GM19328 (cell line): Measurements from ENCODE around the gene SPTLC3.

Experiments
- ATAC-seq: cut with Tn5 transposase; IDR thresholded peaks from one replicate; pipeline ENCODE4 v1.9.1; 2021; ENCODE audit warnings: mild to moderate bottlenecking, moderate library complexity; ENCODE audit not compliant: unreplicated experiment

SPTLC3 gene

DNA sequence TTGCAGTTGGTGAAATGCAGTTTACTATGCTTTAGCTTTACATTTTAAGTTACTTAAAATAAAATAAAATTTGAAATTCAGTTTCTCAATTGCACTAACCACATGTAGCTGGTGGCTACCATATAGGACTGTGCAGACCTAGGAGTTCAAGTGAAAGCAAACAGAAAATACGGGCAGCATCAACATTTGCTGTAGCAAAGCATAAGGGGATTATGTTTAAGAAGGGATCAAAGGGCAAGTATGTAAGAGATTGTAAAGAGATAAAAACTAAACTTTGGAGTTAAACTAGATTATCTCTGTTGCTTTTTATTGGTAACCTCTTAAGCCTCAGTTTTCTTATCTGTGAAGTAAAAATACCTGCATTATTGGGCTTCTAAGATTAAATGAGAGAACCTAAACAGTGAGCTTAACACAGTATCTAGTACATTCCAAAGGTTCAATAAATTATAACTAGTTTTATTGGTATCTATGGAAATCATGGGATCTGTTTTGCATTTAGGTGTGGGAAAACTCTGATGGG is 81.2 kb downstream of the SPTLC3 start:
- ATAC-seq = no peak

DNA sequence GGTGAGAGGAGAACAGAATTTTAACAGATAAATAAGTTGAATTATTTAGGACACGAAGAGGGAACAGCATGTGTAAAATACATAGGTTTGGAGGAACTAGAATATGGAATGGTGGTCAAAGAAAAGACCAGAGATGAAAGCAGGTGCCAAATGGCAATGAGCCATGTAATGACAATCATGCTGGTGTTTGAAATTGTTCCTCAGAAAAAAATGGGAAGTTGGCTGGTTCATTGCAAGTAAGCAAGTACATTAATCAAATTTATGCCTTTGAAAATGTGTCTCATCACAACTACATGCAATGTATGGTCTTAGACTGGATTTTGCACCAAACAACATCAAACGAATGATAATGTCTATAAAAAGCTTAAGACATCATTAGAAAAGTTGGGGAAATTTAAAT is 83.3 kb downstream of the SPTLC3 start:
- ATAC-seq = no peak

DNA sequence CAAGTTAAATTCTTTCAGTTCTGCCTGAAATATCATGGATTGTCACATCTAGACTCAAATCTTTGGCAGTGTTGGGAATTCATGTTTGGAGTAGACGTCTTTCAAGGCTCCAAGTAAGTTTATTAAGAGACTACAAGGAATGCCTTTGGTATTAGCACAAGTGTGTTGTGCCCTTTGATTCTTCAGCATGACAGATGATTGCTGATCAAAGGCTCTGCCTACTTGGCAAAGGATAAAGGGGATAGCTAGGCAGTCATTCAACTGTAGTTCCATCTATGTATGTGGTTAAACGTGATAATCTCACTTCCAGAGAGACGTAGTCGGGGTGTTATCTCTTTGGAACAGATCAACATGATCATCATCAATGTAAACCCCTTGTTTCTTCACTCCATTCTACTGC is 86.2 kb downstream of the SPTLC3 start:
- ATAC-seq = no peak

DNA sequence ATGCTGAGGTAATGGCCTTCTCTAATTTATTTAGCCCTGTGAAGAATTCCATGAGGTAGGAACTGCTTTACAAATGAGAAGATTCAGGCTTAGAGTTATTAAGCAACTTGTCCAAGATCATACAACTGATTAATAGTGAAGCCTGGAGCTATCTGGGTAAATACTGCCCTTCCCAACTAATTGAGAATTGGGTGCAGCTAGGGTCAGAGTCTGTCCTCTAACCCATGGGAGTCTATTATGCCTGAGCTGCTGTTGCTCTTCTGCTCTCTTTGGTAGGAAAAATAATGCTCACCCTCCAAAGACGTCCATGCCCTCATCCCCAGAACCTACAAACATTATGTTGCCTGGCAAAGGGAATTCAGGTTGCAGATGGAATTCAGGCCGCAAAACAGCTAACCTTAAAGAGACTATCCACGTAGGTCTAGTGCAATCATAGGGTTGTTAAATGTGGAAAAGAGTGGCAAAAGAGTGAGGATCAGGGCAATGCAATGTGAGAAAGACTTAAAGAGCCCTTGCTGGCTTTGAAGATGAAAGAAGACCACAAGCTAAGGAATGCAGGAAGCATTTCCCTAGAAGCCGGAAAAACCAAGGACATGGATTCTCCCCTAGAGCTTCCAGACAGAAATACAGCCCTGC is 90.1 kb downstream of the SPTLC3 start:
- no peak for ATAC-seq

DNA sequence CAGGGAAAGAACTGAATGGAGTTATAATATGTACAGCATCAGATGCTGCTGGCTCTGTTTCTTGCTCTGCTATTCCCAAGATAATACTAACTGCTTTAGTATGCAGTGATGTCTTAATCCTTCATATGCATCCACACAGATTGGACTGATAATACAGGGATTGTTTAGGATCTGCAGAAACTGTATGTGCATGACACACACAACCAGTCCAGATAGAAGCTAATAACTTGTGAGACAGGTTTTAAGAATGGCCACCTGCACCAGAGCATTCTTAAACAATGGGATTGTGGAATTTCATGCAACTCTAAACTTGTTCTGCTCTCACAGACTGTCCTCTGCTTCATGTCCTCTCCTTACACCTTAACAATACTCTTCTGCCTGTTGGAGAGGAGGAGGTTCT is 90.9 kb downstream of the SPTLC3 start:
- no peak for ATAC-seq

DNA sequence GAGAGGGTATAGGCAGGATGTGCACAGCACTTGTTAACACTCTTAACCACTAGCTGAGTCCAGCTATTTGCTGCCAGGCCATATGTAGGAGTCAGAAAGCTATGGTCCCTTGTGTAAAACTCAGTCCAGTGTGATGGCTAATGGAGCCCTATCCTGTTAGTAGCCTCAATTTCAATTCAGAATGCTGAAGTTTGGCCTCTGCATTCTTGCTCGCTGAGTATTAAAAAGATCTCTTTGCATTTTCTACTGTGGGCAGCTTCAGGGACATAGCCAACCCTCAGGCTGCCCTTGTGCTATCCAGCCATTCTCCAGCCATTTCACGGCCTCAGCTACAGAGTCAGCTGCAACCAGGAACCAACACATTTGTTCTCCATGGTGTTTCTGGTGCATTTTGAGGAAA is 92.5 kb downstream of the SPTLC3 start:
- no peak for ATAC-seq

DNA sequence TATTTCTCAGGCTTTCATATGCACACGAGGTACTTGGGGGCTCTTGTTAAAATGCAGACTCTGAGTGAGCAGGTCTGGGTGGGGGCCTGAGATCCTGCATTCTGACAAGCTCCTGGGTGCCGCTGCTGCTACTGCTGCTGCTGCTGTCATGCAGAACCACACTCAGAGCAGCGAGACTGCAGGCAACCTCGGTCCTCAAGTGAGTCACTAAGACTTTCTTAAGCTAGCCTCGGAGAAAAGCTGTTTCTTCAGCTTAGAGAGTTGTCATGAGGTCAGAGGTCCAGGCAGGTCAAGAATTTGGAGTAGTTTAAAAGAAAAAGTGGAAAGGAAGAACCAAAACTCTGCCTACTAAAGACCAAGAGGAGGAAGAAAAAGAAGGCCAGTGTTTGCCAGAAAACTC is 92.9 kb downstream of the SPTLC3 start:
- ATAC-seq = no peak

DNA sequence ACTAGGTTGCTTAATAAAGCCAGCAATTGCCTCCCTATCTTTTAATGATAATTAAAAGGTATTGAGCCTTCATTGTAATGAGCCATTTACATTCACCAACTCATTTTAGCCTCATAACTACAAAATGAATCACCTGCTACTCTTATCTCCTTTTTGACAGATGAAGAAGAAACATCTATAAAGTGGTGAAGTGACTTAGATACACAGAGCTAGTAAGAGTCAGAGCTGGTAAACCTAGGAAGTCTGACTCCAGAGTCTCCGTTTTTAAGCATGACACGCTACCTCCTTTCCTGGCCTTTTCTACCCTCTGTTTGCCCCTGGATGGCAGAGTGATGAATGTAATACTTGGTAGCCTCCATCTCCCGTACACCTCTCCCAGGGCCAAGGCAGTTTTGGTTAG is 93.5 kb downstream of the SPTLC3 start:
- ATAC-seq = no peak

DNA sequence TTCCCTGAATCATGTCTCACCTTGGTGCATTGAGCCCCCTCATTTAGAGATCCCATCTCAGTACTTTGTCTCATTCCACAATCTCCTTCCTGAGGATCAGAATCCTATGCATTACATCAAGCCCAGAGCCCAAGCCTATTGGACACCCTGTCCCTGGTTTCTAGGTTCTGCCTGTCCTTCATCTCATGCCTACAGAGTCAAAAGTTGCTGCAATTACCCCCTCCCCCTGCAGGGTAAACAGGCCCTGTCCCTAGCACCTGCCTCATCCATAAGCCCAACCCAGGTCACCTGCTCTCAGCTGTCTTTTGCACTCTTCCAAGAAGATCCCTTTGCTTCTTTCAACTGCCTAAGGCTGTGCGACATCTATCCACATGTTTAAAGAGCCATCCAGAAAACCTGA is 93.9 kb downstream of the SPTLC3 start:
- ATAC-seq = no peak

DNA sequence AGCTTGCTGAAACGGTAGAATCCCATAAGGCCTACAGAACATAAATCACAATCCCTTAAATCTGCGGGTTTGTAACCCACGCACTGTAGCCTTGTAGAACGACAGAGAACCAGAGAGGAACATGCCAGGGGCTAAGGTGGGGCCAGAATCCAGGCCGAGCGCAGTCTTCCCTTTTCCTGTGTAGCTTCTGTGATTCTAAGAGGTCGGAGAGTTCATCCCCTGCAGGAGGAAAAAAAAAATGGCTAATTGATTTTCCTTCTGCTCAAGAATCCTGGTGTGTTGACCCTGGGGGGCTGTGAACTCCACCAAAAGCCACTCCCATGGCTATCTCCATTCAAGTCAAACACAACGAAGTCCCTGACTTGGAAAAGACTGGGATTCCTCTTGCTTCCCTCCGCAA is 96.3 kb downstream of the SPTLC3 start:
- ATAC-seq = no peak

DNA sequence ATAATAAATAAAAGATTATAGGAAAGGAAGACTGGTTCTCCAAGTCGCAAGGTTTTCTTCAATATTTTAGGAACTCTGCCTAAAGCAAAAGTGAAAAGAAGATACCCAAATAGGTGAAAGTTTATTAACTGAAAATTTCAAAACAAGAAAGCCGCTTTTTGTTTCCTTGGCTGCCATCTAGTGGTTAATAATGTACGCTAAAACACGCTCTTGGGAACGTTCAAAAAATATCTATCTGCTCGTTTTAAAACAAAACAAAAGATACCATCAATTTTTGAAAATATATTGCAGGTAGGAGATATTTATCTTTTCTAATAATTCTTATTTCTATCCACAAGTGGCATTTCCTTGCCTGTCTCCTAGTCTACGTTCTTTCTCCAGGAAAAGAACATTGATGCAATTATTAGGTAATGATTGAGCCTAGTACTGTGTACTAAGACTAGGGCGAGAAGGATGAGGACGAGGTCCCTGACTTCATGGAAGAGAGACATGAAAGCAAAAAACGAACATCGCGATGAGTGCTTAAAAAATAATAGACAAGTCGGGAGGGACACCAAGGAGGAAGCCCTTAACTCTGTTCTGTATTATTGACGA is 97.2 kb downstream of the SPTLC3 start:
- no peak for ATAC-seq

DNA sequence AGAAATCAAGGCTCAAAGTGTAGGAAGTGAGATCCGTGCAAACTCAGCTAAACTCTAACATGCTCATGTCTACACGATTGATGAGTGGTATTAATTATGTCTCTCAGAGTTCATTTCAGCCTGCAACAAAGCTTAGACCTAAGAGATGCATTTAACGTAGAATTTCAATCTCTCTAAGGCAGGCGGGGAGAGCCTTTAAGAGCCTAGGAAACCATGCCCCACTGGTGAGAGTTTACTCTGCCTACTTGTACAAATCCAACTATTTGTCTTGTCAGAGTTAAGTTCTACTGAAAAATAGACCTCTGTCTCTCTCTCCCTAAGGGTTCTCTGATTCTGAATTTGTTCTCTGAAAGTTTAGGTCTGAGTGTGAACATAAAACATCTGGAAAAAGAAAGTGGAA is 100.9 kb downstream of the SPTLC3 start:
- ATAC-seq = no peak

DNA sequence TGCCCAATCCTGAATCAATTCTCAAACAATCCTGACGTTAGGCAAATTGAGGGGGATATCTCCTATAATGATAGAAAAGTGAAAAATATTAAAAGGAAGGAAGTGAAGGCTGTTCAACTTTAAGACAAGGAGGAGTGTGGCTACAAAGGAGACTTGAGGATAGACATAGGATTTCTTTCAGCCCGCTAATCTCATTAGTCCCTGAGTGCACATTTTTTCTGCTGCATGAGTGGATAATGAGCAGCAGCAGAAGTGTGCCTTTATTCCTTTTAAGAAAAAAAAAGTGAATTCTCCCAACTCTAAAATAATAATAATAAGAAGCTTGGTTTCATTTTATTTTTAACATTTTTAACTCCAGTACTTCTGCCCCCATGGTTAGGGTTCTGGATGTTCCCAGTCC is 102.0 kb downstream of the SPTLC3 start:
- ATAC-seq = no peak

DNA sequence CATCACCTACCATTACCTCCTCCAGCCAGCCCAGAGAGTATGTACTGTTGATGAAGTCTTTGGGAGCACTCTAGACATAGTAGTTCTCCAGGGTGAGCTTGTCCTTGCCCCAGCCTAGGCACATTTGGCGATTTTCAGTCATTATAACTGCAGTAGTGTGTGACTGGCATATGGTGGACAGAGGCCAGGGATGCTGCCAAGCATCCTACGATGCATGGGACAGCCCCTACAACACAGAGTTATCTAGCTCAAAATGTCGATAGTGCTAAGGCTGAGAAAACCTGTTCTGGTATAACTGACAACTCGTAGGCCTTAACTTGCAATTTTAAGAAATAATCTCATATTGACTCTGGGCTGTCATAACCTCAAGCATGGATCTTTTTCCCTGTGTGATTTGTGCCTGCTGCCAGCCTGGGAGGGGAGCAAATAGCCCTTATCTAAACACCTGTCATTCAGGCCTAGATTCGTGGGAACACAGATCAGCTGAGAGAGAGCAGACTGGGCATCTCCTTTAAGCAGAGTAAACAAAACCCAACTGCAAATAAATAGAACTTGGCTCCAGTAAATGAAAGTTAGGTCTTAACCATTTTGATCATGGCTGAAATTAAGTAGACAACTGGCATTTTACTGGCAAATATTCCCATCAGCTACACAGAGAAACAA is 102.6 kb downstream of the SPTLC3 start:
- no peak for ATAC-seq

DNA sequence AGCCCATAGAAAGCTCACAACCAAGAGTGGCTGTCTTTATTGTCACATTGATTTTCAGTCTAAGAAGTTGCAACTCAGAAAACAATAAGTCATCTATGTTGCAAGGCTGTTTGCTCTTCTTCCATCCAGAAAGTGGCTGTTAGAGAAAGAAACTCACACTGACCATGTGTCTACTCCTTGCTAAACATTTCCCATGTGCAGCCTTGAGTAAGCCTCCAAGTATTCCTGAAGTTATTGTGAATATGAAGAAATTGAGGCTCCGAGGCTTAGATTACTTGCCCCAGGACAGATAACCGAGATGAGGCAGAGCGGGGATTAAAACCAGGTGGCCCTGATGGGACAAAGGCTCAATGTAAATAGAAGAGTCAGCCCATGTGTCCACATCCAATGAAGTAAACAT is 105.0 kb downstream of the SPTLC3 start:
- ATAC-seq = no peak

DNA sequence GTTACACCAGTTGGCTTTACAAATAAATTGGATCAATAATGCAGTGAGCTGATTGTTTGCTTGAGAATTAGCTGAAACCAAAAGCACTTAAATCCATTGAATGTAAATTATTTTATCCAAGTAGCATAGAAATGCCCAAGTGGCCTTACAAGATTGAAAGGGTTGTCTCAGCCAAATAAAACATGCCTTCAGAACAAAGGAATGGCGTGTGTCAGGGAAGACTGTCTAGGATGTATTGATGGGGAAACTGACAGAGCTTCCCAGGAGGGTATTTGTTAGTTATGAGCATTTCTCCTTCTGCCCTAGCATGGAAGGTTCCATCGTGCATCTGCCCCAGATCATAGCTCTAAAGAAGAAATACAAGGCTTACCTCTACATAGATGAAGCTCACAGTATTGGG is 108.4 kb downstream of the SPTLC3 start:
- no peak for ATAC-seq

DNA sequence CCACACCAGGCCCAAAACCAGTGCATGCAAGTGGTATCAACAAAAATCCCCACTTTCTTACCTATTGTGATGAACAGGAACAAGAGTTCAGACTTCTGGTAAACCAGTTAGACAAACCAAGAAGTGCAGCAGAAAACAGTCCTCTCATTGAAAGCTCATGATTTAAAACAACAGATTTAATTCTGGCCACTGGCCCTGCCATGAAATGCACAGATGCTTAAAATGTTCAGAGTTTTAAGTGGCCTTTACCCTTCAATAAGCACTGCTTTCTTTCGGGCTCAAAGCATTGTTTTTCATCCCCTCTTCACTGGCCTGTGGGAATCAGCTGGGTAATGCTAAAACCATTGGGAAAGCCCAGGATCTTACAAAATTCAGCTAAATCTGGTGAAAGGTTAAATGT is 109.9 kb downstream of the SPTLC3 start:
- no peak for ATAC-seq

DNA sequence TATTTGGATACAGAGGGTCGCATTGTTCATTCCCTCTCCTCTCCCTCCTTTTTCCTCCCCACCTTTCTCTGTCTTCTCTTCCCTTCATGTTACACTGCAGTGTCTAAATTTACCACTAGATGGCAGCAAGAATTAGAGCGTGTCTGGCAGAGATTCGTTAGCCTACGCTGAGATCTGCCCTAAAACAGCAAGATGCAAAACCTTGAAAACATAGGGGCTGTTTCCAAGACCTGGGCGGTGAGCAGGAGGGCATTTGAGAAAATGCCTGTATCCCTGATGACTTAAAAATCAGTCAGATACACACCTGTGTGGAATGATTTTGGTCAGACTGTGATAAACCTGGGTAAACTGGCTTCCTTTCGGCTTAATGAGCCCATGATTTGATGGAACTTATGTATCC is 110.8 kb downstream of the SPTLC3 start:
- peak; percentile 52 for ATAC-seq

DNA sequence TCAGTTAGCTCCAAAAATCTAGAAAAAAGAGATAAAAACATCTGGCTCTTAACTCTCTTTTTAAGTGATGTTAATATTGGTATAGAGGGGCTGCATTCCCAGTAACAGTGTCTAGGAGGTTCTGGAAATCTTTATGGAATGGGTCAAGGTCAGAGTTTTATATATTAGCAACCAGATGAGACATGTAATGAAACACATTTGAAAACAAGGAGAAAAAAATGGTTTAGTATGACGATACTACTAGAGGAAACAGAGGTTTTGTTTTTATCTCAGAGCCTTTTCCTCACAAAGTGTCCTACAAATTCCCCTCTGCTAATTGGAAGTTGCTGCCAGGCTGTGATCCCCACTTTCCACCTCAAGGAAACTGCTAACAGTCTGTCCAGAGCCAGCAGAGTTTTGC is 111.7 kb downstream of the SPTLC3 start:
- ATAC-seq = no peak

DNA sequence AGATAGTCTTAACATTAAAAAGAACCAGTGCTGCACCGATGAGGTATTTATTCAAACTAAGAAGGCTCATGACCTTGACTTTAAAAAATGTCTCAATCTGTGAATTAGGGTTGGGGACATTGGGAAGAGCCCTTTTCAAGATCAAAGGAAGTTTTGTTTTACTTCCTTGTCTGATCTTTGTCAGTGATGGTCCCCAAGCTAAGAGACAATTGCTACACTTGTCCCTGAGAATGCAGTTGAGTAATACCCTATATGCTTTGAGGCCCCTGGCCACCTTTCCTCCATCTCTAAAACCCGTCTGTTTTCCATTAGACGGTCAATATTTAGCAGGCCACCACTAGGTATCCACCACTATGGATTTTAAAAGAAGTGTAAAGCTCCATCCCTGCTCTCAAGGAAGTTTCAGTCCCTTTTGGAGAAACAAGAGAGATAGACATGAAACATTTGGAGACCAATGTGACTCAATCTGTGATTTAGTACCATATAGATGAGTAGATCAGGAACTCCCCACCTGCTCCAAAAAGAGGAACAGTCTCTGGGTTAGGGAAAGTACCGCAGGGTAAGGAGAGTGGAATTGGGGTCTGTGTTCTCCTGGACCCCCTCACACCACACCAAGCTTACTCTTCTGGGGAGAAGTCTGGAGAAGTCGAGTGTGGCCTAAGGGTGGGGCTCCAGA is 113.2 kb downstream of the SPTLC3 start:
- ATAC-seq = no peak

DNA sequence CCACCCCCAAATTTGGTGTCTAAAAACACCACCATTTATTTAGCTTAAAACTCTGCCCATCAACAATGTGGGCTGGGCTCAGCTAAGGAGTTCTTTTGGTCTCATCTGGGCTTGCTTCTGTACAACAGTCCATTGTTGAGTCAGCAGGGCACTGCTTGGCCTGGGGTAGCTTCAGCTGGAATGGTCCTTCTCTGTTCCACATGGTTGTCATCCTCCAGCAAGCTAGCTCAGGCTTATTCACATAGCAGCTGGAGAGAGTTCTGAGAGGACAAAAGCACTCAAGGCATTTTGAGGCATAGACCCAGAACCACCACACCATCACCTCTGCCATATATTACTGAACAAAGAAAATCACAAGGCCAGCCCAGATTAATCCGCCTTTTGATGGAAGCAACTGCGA is 116.7 kb downstream of the SPTLC3 start:
- ATAC-seq = no peak

DNA sequence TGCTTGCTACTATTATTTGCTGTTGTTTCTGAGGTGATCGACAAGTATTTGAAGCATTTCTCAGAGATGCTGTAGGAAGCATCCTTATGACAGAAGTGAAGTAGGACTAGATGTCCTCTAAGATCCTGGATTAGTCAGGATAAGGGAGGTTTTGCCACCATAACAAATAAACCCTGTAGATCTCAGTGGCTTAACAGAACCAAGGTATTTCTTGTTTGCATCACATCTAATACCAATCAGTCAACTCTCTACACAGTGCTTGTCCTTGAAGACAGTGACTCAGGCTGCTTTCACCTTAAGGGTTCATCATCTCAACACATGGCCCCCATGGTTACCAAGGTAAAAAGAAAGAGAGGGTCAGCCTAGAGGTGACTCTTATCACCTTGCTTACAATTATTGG is 119.4 kb downstream of the SPTLC3 start:
- no peak for ATAC-seq
